GM21529 (cell line): ENCODE measurements around the gene WNT6.
A peak's percentile ranks its signal among the peaks of the same experiment; 100 is the strongest.

Experiments used
- ATAC-seq: cut with Tn5 transposase; IDR thresholded peaks from one replicate; pipeline ENCODE4 v1.9.1; 2021; ENCODE audit not compliant: unreplicated experiment

The WNT6 gene

GRCh38 chr2:218877331-218877730 lies 17.7 kb downstream of the WNT6 start:
- no peak for ATAC-seq

GRCh38 chr2:218877891-218878290 lies 18.3 kb downstream of the WNT6 start:
- no peak for ATAC-seq

- ATAC-seq, result no peak
Observed at GRCh38 chr2:218878486-218878885, 18.9 kb downstream of the WNT6 start.

GRCh38 chr2:218878926-218879761 lies 19.5 kb downstream of the WNT6 start:
- ATAC-seq, result no peak

GRCh38 chr2:218879776-218880101 lies 20.1 kb downstream of the WNT6 start:
- no peak for ATAC-seq

GRCh38 chr2:218880102-218880858 lies 20.7 kb downstream of the WNT6 start, which contains the start of gene WNT10A:
Gene WNT10A, plus strand, starts transcription at chr2:218880852. Its CDS starts 144 bp downstream, at chr2:218880996.
- ATAC-seq, result peak; percentile 72

- ATAC-seq, result no peak
Observed at GRCh38 chr2:218880859-218881594, 21.4 kb downstream of the WNT6 start.

GRCh38 chr2:218881744-218882460 lies 22.3 kb downstream of the WNT6 start:
- no peak for ATAC-seq

- no peak for ATAC-seq
Observed at GRCh38 chr2:218882461-218882816, 22.8 kb downstream of the WNT6 start.

- ATAC-seq, result no peak
Observed at GRCh38 chr2:218882866-218883366, 23.3 kb downstream of the WNT6 start.

- ATAC-seq, result no peak
Observed at GRCh38 chr2:218883491-218884490, 24.2 kb downstream of the WNT6 start.

GRCh38 chr2:218884519-218884918 lies 24.9 kb downstream of the WNT6 start:
- no peak for ATAC-seq

GRCh38 chr2:218885981-218886947 lies 26.7 kb downstream of the WNT6 start:
- peak; percentile 67 for ATAC-seq

GRCh38 chr2:218887079-218887478 lies 27.5 kb downstream of the WNT6 start:
- ATAC-seq, result no peak

- no peak for ATAC-seq
Observed at GRCh38 chr2:218888341-218888740, 28.7 kb downstream of the WNT6 start.

GRCh38 chr2:218889937-218890336 lies 30.3 kb downstream of the WNT6 start:
- no peak for ATAC-seq

GRCh38 chr2:218890369-218890768 lies 30.8 kb downstream of the WNT6 start:
- ATAC-seq, result no peak
